ENCODE results near the gene ZNF608. TPM values are rescaled to one million over a fixed set of nuclear protein-coding genes. Genes with fewer than 3 reads are reported as not detected.
A peak's percentile ranks its signal among the peaks of the same experiment; 100 is the strongest.

Gene ZNF608
- total and polyA plus RNA-seq, 2 experiments from 2014 or later, result 20.5 to 42.4 TPM

GRCh38 chr5:124698770-124699169, 47.7 kb downstream of the ZNF608 start:
- H3K4me1 ChIP-seq (ENCODE audit: insufficient read depth), result peaks cover 60% of the 10 kb centered on the region

More at GRCh38 chr5:124698770-124699169, 47.7 kb downstream of the ZNF608 start:
- Mint-ChIP-seq H3K36me3 (ENCODE audit: low read depth) (peaks cover 24% of the 10 kb centered on the region), H3K9me3 (no peaks in the 10 kb centered on the region), H3K4me1 (peaks cover 80% of the 10 kb centered on the region), H3K27me3 (ENCODE audit: insufficient read depth, low read depth, poor library complexity) (peaks cover 5% of the 10 kb centered on the region), H3K27ac (peak overlapping the region; percentile 58; the same call in 1 of the 2 replicates), H3K4me3 (no peak overlapping the region)
- DNase-seq (ENCODE audit: low spot score), result no peak
- Histone ChIP-seq H3F3A (replicated peaks; ENCODE audit: low read depth) (no peaks in the 10 kb centered on the region), H3K27me3 (ENCODE audit: insufficient read depth) (no peaks in the 10 kb centered on the region), H3K27ac (ENCODE audit: low read depth) (peak overlapping the region; percentile 61; the same call in 1 of the 2 replicates), H4K20me1 (replicated peaks; ENCODE audit: insufficient read depth) (no peaks in the 10 kb centered on the region), H2AFZ (no peak overlapping the region), H3K9me2 (ENCODE audit: insufficient read depth) (no peaks in the 10 kb centered on the region), H3K79me2 (replicated peaks; ENCODE audit: insufficient read depth) (peaks cover 96% of the 10 kb centered on the region), H3K4me2 (0 out of 2 replicates have a peak overlapping the region, but pooled peaks have one; percentile 42), H3K4me3 (no peak overlapping the region), H3K36me3 (ENCODE audit: insufficient read depth) (no peaks in the 10 kb centered on the region)
- TF ChIP-seq EZH2 (IDR thresholded peaks at IDR 0.05; ENCODE audit: low read depth, unreplicated experiment) (no peak), REST (IDR thresholded peaks at IDR 0.05; ENCODE audit: unreplicated experiment) (no peak), POLR2AphosphoS5 (IDR thresholded peaks at IDR 0.05; ENCODE audit: low read depth) (no peak), ETS1 (IDR thresholded peaks at IDR 0.05) (no peak), JUNB (IDR thresholded peaks at IDR 0.05; ENCODE audit: unreplicated experiment) (no peak), ZNF331 (CRISPR knock-in tag; IDR thresholded peaks at IDR 0.05; ENCODE audit: low read depth) (no peak), STAT1 (IDR thresholded peaks at IDR 0.05; ENCODE audit: unreplicated experiment) (no peak), ZNF462 (CRISPR knock-in tag; IDR thresholded peaks at IDR 0.05) (no peak), CTCF (conservative IDR thresholded peaks at IDR 0.05; ENCODE audit: low read depth in 2 of 2) (no peak), NANOG (IDR thresholded peaks at IDR 0.05; ENCODE audit: borderline replicate concordance) (no peak), EZH2phosphoT487 (IDR thresholded peaks at IDR 0.05; ENCODE audit: unreplicated experiment) (no peak), ZNF114 (CRISPR knock-in tag; IDR thresholded peaks at IDR 0.05) (no peak), CREB1 (CRISPR knock-in tag; IDR thresholded peaks at IDR 0.05; ENCODE audit: low read depth) (no peak)
- ATAC-seq, result no peak

Measured in GM23338 (cell line).